MM.1S (cell line): Measurements from ENCODE around the gene ITGA3.

Experiments used
- CTCF ChIP-seq: fragments of 300-600 bp; sonication (generic); IDR thresholded peaks from 2 replicates; pipeline ENCODE4 v1.5.1; 2016; ENCODE audit warnings: antibody characterized with exemption, low read length, mixed read lengths
- EZH2phosphoT487 ChIP-seq: fragments of 300-600 bp; sonication (generic); IDR thresholded peaks from 2 replicates; pipeline ENCODE4 v1.6.1; 2018; ENCODE audit warnings: antibody characterized with exemption, low read length

GRCh38 chr17:50058296-50058953, 2.5 kb downstream of the ITGA3 start:
- TF ChIP-seq CTCF (no peak), EZH2phosphoT487 (no peak)
